Caco-2 (cell line): ENCODE data around the gene IL1RL1. TPM values are rescaled to one million over a fixed set of nuclear protein-coding genes. Genes with fewer than 3 reads are reported as not detected.

Source experiments
- BruUV-seq: library from RNA; stranded (reverse); fragments of 400-500 nt; replicated peaks from 2 replicates; lab custom pipeline; 2021; lab: Mats Ljungman, UMichigan
- CTCF ChIA-PET: fragments of 300-600 bp; sonication (Branson Sonifier 250); formaldehyde crosslinking; loops from one replicate; lab custom pipeline; 2022; ENCODE audit warnings: antibody characterized with exemption; lab: Charles Lee
- POLR2A ChIA-PET: fragments of 300-600 bp; sonication (Branson Sonifier 250); formaldehyde crosslinking; loops from one replicate; lab custom pipeline; 2022; ENCODE audit warnings: antibody characterized with exemption; lab: Charles Lee
- DNase-seq, 2 experiments: peaks; one replicate each; pipeline versions ENCODE4 v3.0.0 to v3.0.0-alpha.2; 2020 to 2022
- H3K27me3 ChIP-seq: replicated peaks from 2 replicates; pipeline ENCODE4 v1.6.0; 2011; ENCODE audit warnings: low read length; ENCODE audit not compliant: control insufficient read depth, insufficient read depth
- H3K36me3 ChIP-seq: 2 replicates; pipeline ENCODE4 v1.5.1; 2011; ENCODE audit warnings: low read length; ENCODE audit not compliant: control insufficient read depth, insufficient read depth
- H3K4me1 ChIP-seq: fragments of 250-450 bp; sonication (Bioruptor Pico); 2 replicates; pipeline ENCODE4 v1.5.1; 2020; ENCODE audit warnings: mild to moderate bottlenecking
- H3K4me3 ChIP-seq: 2 replicates; pipeline ENCODE4 v1.5.1; 2011; ENCODE audit warnings: low read depth, mild to moderate bottlenecking, control low read depth, low read length
- H3K9me3 ChIP-seq: fragments of 250-450 bp; sonication (Bioruptor Pico); 2 replicates; pipeline ENCODE4 v1.5.1; 2020; ENCODE audit warnings: mild to moderate bottlenecking, moderate library complexity
- H3K27ac Mint-ChIP-seq: one replicate; pipeline ENCODE4 v1.8.0; 2022; ENCODE audit warnings: mixed read lengths; ENCODE audit not compliant: unreplicated experiment
- H3K27me3 Mint-ChIP-seq: one replicate; pipeline ENCODE4 v1.8.0; 2022; ENCODE audit warnings: mixed read lengths; ENCODE audit not compliant: insufficient read depth, unreplicated experiment
- H3K36me3 Mint-ChIP-seq: one replicate; pipeline ENCODE4 v1.8.0; 2022; ENCODE audit warnings: mild to moderate bottlenecking, mixed read lengths; ENCODE audit not compliant: insufficient read depth, unreplicated experiment
- H3K4me1 Mint-ChIP-seq: one replicate; pipeline ENCODE4 v1.8.0; 2022; ENCODE audit warnings: low read depth, mixed read lengths; ENCODE audit not compliant: unreplicated experiment
- H3K4me3 Mint-ChIP-seq: one replicate; pipeline ENCODE4 v1.8.0; 2022; ENCODE audit warnings: mild to moderate bottlenecking, moderate library complexity, mixed read lengths; ENCODE audit not compliant: unreplicated experiment
- H3K9me3 Mint-ChIP-seq: one replicate; pipeline ENCODE4 v1.8.0; 2022; ENCODE audit warnings: mixed read lengths; ENCODE audit not compliant: unreplicated experiment
- CTCF ChIP-seq, 2 experiments: fragments of 200-600 bp in 1 of 2; IDR thresholded peaks; 1 replicate in 1 of 2; 2 replicates in 1 of 2; pipeline versions ENCODE4 v1.5.1 to v1.8.0; 2011 to 2022; ENCODE audit warnings: antibody characterized with exemption in 1 of 2, control low read depth in 1 of 2, inconsistent platforms in 1 of 2, low read depth in 1 of 2, low read length in 1 of 2, mild to moderate bottlenecking in 1 of 2, moderate library complexity in 1 of 2; ENCODE audit not compliant: insufficient read depth in 1 of 2, severe bottlenecking in 1 of 2, unreplicated experiment in 1 of 2
- intact Hi-C: fragments of 100-400 bp; cut with micrococcal nuclease; formaldehyde crosslinking; loops from one replicate; pipeline ENCODE4 v1.10.0; 2022; ENCODE audit not compliant: unreplicated experiment
- total RNA-seq: library from RNA; stranded (reverse); gene quantifications from 2 replicates; pipeline ENCODE4 v1.2.3, GENCODE V29; 2022

IL1RL1 gene
- total RNA-seq, 1 experiment from 2014 or later: not detected

GRCh38 chr2:102278720-102279390, 32.5 kb upstream of the IL1RL1 start:
- no TSS peak for BruUV-seq

GRCh38 chr2:102279391-102279735, 32.0 kb upstream of the IL1RL1 start:
- Mint-ChIP-seq H3K4me3 (no peak overlapping the region), H3K36me3 (no peaks in the 10 kb centered on the region), H3K9me3 (peaks cover 13% of the 10 kb centered on the region), H3K27me3 (peaks cover 4% of the 10 kb centered on the region), H3K4me1 (no peaks in the 10 kb centered on the region), H3K27ac (no peak overlapping the region)
- no peaks in the 10 kb centered on the region for H3K4me1 ChIP-seq
- no peak overlapping the region for H3K4me3 ChIP-seq
- no peaks in the 10 kb centered on the region; the same call in 1 of the 2 replicates for H3K9me3 ChIP-seq
- POLR2A ChIA-PET: no interaction called here
- H3K36me3 ChIP-seq: no peaks in the 10 kb centered on the region
- no peak for TF ChIP-seq CTCF (IDR thresholded peaks at IDR 0.05; ENCODE audit: insufficient read depth in 1 of 2, low read depth in 1 of 2, low read length in 1 of 2, severe bottlenecking in 1 of 2, unreplicated experiment in 1 of 2)
- DNase-seq: no peak
- no peaks in the 10 kb centered on the region for H3K27me3 ChIP-seq
- CTCF ChIA-PET: no interaction called here
- intact Hi-C loops: no loop called here
- BruUV-seq: no TSS peak

More at GRCh38 chr2:102278720-102279390, 32.5 kb upstream of the IL1RL1 start:
- no peak for TF ChIP-seq CTCF (IDR thresholded peaks at IDR 0.05; ENCODE audit: insufficient read depth in 1 of 2, low read depth in 1 of 2, low read length in 1 of 2, severe bottlenecking in 1 of 2, unreplicated experiment in 1 of 2)
- Histone ChIP-seq H3K36me3 (no peaks in the 10 kb centered on the region), H3K27me3 (no peaks in the 10 kb centered on the region), H3K4me3 (no peak overlapping the region), H3K4me1 (no peaks in the 10 kb centered on the region), H3K9me3 (no peaks in the 10 kb centered on the region; the same call in 1 of the 2 replicates)
- Mint-ChIP-seq H3K36me3 (no peaks in the 10 kb centered on the region), H3K4me3 (no peak overlapping the region), H3K27me3 (peaks cover 4% of the 10 kb centered on the region), H3K4me1 (no peaks in the 10 kb centered on the region), H3K27ac (no peak overlapping the region), H3K9me3 (peaks cover 13% of the 10 kb centered on the region)
- DNase-seq: no peak
- intact Hi-C loops: no loop called here
- POLR2A ChIA-PET: no interaction called here
- CTCF ChIA-PET: no interaction called here

GRCh38 chr2:102282678-102283091, 28.7 kb upstream of the IL1RL1 start:
- BruUV-seq: no TSS peak
- Histone ChIP-seq H3K4me3 (no peak overlapping the region), H3K9me3 (no peaks in the 10 kb centered on the region), H3K4me1 (no peaks in the 10 kb centered on the region), H3K36me3 (no peaks in the 10 kb centered on the region), H3K27me3 (no peaks in the 10 kb centered on the region)
- Mint-ChIP-seq H3K4me3 (no peak overlapping the region), H3K4me1 (no peaks in the 10 kb centered on the region), H3K27ac (no peak overlapping the region), H3K36me3 (no peaks in the 10 kb centered on the region), H3K27me3 (peaks cover 5% of the 10 kb centered on the region), H3K9me3 (no peaks in the 10 kb centered on the region)
- no peak for TF ChIP-seq CTCF (IDR thresholded peaks at IDR 0.05; ENCODE audit: insufficient read depth in 1 of 2, low read depth in 1 of 2, low read length in 1 of 2, severe bottlenecking in 1 of 2, unreplicated experiment in 1 of 2)
- DNase-seq: no peak
- intact Hi-C loops: no loop called here
- POLR2A ChIA-PET: no interaction called here
- CTCF ChIA-PET: no interaction called here
